HG03432 (cell line): ENCODE data around the gene RARB.

ENCODE experiments used
- ATAC-seq: cut with Tn5 transposase; IDR thresholded peaks from one replicate; pipeline ENCODE4 v1.9.1; 2021; ENCODE audit warnings: mild to moderate bottlenecking, moderate library complexity; ENCODE audit not compliant: unreplicated experiment

The RARB gene

GRCh38 chr3:25447285-25447684 lies 19.2 kb downstream of the RARB start:
- no peak for ATAC-seq

- ATAC-seq = no peak
Measured at GRCh38 chr3:25447925-25448324, 19.9 kb downstream of the RARB start.

GRCh38 chr3:25448750-25449692 lies 21.0 kb downstream of the RARB start:
- ATAC-seq = no peak

- no peak for ATAC-seq
Measured at GRCh38 chr3:25449857-25450256, 21.8 kb downstream of the RARB start.

GRCh38 chr3:25452192-25452591 lies 24.1 kb downstream of the RARB start:
- no peak for ATAC-seq

- no peak for ATAC-seq
Measured at GRCh38 chr3:25452740-25453139, 24.7 kb downstream of the RARB start.

GRCh38 chr3:25453619-25454004 lies 25.5 kb downstream of the RARB start:
- no peak for ATAC-seq

GRCh38 chr3:25454005-25454927 lies 26.2 kb downstream of the RARB start:
- ATAC-seq = no peak

- no peak for ATAC-seq
Measured at GRCh38 chr3:25455441-25456132, 27.5 kb downstream of the RARB start.

- no peak for ATAC-seq
Measured at GRCh38 chr3:25456723-25457670, 28.9 kb downstream of the RARB start.

- no peak for ATAC-seq
Measured at GRCh38 chr3:25457671-25458419, 29.8 kb downstream of the RARB start.

- ATAC-seq = no peak
Measured at GRCh38 chr3:25458420-25458814, 30.4 kb downstream of the RARB start.

- ATAC-seq = peak; percentile 99
Measured at GRCh38 chr3:25460751-25461150, 32.7 kb downstream of the RARB start.

- ATAC-seq = no peak
Measured at GRCh38 chr3:25461946-25462345, 33.9 kb downstream of the RARB start.

- ATAC-seq = no peak
Measured at GRCh38 chr3:25462495-25462894, 34.4 kb downstream of the RARB start.

- no peak for ATAC-seq
Measured at GRCh38 chr3:25463836-25464418, 35.9 kb downstream of the RARB start.

- ATAC-seq = no peak
Measured at GRCh38 chr3:25465266-25465860, 37.3 kb downstream of the RARB start.

GRCh38 chr3:25468866-25469319 lies 40.8 kb downstream of the RARB start:
- ATAC-seq = no peak
